ENCODE results near the gene RNF112.

GRCh38 chr17:19381361-19381740 lies 29.7 kb upstream of the RNF112 start:
- no peak for TF ChIP-seq CTCF (IDR thresholded peaks at IDR 0.05)
- no peak for TF ChIP-seq POLR2A (IDR thresholded peaks at IDR 0.05)
